GM12891 (cell line): Measurements from ENCODE around the gene SSH3.

Experiments used
- POLR2A ChIP-seq: IDR thresholded peaks from 2 replicates; pipeline ENCODE4 v1.6.1; 2011; ENCODE audit warnings: low read depth, low read length, control low read depth
- POLR2AphosphoS5 ChIP-seq: IDR thresholded peaks from 2 replicates; pipeline ENCODE4 v1.6.1; 2011; ENCODE audit warnings: low read depth, low read length, control low read depth
- SPI1 ChIP-seq: IDR thresholded peaks from 2 replicates; pipeline ENCODE4 v1.6.1; 2011; ENCODE audit warnings: low read depth, low read length, control low read depth
- TAF1 ChIP-seq: IDR thresholded peaks from 2 replicates; pipeline ENCODE4 v1.6.1; 2011; ENCODE audit warnings: low read depth, low read length, control low read depth

DNA sequence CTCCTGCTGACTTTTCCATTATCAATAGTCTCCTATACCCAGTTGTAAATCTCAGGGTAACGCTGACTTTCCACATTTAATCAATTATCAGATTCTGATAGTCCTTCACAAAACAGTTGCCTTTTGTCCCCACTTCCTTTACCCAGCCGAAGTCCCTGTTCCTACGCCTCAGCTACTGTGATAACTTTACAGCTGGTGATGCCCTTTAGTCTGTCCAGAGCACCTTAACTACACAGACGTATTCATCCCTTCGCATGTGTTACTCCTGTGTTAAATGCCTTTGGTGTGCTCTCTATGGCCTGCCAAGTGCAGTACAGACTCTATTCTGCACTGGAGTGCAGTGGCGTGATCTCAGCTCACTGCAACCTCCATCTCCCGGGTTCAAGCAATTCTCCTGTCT is 20.2 kb downstream of the SSH3 start:
- TF ChIP-seq POLR2A (no peak), TAF1 (no peak), POLR2AphosphoS5 (no peak), SPI1 (no peak)
